Keratinocyte (primary cell): ENCODE results near the gene CSNK1G1. TPM values are rescaled to one million over a fixed set of nuclear protein-coding genes. Genes with fewer than 3 reads are reported as not detected.
"Not testable (repeated sequence)": the region's sequence is repeated elsewhere in the genome, so short reads cannot be mapped to it uniquely, and the experiment has no call there.

ENCODE experiments used
- DNase-seq: peaks from one replicate; pipeline ENCODE4 v3.0.0-alpha.2; 2011; ENCODE audit warnings: low read depth, missing footprints, low spot score
- FAIRE-seq: peaks from 2 replicates; lab custom pipeline; 2011; peaks lifted over from hg19 to GRCh38; lab: Jason Lieb, UNC
- H2AFZ ChIP-seq: 2 replicates; pipeline ENCODE4 v1.6.0; 2012; ENCODE audit warnings: low read length, control low read depth, inconsistent platforms; ENCODE audit not compliant: control insufficient read depth
- H3K27ac ChIP-seq: 2 replicates; pipeline ENCODE4 v1.5.1; 2011; ENCODE audit warnings: low read length; ENCODE audit not compliant: control insufficient read depth, insufficient read depth
- H3K27me3 ChIP-seq: 3 replicates; pipeline ENCODE4 v1.6.0; 2011; ENCODE audit warnings: low read length; ENCODE audit not compliant: control insufficient read depth, insufficient read depth; ENCODE audit errors: extremely low read depth
- H3K36me3 ChIP-seq, 2 experiments: 2 replicates in 1 of 2; 3 replicates in 1 of 2; pipeline ENCODE4 v1.5.1; 2011; ENCODE audit warnings: low read length in 2 of 2, mild to moderate bottlenecking in 1 of 2; ENCODE audit not compliant: control insufficient read depth in 2 of 2, insufficient read depth in 2 of 2; ENCODE audit errors: extremely low read depth in 1 of 2
- H3K4me1 ChIP-seq: 3 replicates; pipeline ENCODE4 v1.5.1; 2011; ENCODE audit warnings: low read length; ENCODE audit not compliant: control insufficient read depth, insufficient read depth; ENCODE audit errors: extremely low read depth
- H3K4me2 ChIP-seq: 3 replicates; pipeline ENCODE4 v1.6.0; 2011; ENCODE audit warnings: low read depth, low read length; ENCODE audit not compliant: control insufficient read depth, insufficient read depth; ENCODE audit errors: extremely low read depth
- H3K4me3 ChIP-seq, 3 experiments: fragments of 200-600 bp in 1 of 3; sonication (generic) in 1 of 3; 2 replicates in 2 of 3; 3 replicates in 1 of 3; pipeline ENCODE4 v1.5.1; 2011 to 2016; ENCODE audit warnings: low read length in 3 of 3, mild to moderate bottlenecking in 3 of 3, control low read depth in 2 of 3, inconsistent platforms in 1 of 3, low read depth in 1 of 3, mixed read lengths in 1 of 3, mixed run types in 1 of 3, moderate library complexity in 1 of 3; ENCODE audit not compliant: control insufficient read depth in 2 of 3, insufficient read depth in 2 of 3; ENCODE audit errors: extremely low read depth in 1 of 3
- H3K79me2 ChIP-seq: 2 replicates; pipeline ENCODE4 v1.6.0; 2012; ENCODE audit warnings: low read length; ENCODE audit not compliant: control insufficient read depth, insufficient read depth
- H3K9ac ChIP-seq: 3 replicates; pipeline ENCODE4 v1.6.0; 2011; ENCODE audit warnings: low read length; ENCODE audit not compliant: control insufficient read depth, insufficient read depth; ENCODE audit errors: extremely low read depth
- H3K9me1 ChIP-seq: 3 replicates; pipeline ENCODE4 v1.6.0; 2011; ENCODE audit warnings: low read length; ENCODE audit not compliant: control insufficient read depth, insufficient read depth; ENCODE audit errors: extremely low read depth
- H3K9me3 ChIP-seq: 2 replicates; pipeline ENCODE4 v1.5.1; 2012; ENCODE audit warnings: low read depth, low read length; ENCODE audit not compliant: control insufficient read depth
- H4K20me1 ChIP-seq: 3 replicates; pipeline ENCODE4 v1.6.0; 2011; ENCODE audit warnings: low read length; ENCODE audit not compliant: control insufficient read depth, insufficient read depth; ENCODE audit errors: extremely low read depth
- EZH2 ChIP-seq: IDR thresholded peaks from one replicate; pipeline ENCODE4 v1.6.1; 2012; ENCODE audit warnings: inconsistent platforms, mild to moderate bottlenecking, low read length, moderate library complexity
- dilution Hi-C: fragments of 300-500 bp; cut with MboI; formaldehyde crosslinking; loops from one replicate; pipeline ENCODE4 v1.7.0; 2020; ENCODE audit warnings: low sequenced_read_pairs; ENCODE audit not compliant: extremely low pct_ligation_motif_present
- polyA plus RNA-seq, 5 experiments: library from polyadenylated mRNA; depleted of rRNA in 3 of 5; stranded (reverse) in 3 of 5; stranded (forward) in 1 of 5; unstranded in 1 of 5; fragments of >200 nt; gene quantifications; 1 replicate in 1 of 5; 2 replicates in 3 of 5; 3 replicates in 1 of 5; pipeline versions ENCODE4 v1.2.1 to v1.2.3, GENCODE V29; 2011 to 2012; ENCODE audit warnings: missing spikeins in 2 of 5, low read depth in 1 of 5, low replicate concordance in 1 of 5
- TF ChIP-seq, protein P1 (sequence below), 3 experiments: IDR thresholded peaks in 1 of 3; conservative IDR thresholded peaks in 1 of 3; optimal IDR thresholded peaks in 1 of 3; 2 replicates in 2 of 3; 3 replicates in 1 of 3; pipeline versions ENCODE3 to v1.5.1; 2011; ENCODE audit warnings: low read length in 3 of 3, mild to moderate bottlenecking in 3 of 3, moderate library complexity in 2 of 3, control low read depth in 1 of 3, inconsistent platforms in 1 of 3; ENCODE audit not compliant: insufficient read depth in 2 of 3; ENCODE audit errors: extremely low read depth in 1 of 3

CSNK1G1 gene
- polyA plus RNA-seq, 1 donor (not counting 4 experiments of a cell fraction or from before 2014, with no cell fraction given), result 28.9 TPM

DNA sequence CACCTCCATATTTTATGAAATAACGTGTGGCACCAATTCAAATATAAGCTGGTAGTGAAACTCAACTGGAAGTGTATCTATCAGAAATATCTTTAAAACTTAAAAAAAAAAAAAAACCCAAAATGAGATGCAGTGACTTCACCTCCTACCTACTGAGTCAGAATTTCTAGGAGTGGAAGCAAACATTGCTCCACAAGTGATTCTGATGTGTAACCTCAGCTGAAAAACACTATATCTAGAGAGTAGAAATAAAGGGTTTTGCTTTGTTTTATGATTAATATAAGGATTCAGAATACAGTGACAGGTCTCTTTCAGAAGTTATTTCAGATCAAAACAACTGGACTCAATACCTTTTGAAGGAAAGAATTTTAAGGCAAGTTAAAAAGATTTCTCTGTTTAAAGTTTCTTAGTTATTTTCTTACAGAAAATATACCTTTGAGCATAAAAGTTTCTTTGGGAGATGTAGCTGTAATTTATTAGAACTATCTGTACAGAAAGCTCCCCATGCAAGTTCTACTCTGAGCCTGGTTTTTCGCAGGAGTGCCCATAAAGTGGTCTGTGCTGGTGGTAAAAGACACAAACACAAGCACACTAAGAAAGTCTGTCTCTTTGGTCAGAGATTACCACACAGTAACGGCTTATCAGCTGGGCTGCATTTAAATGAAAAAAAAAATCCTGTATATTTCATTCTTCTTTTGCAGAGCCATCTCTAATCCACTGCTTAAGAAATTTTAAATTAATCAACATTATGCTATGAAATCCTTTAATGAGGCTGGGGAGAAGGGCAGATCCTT is 133.2 kb downstream of the CSNK1G1 start:
- peaks cover 27% of the 10 kb centered on the region for H3K79me2 ChIP-seq
- no peak overlapping the region for H3K27ac ChIP-seq
- no peak overlapping the region for H3K9ac ChIP-seq
- no peak overlapping the region for H3K4me3 ChIP-seq
- H2AFZ ChIP-seq, result no peak overlapping the region
- H3K9me1 ChIP-seq, result no peaks in the 10 kb centered on the region
- TF ChIP-seq, protein P1, sequence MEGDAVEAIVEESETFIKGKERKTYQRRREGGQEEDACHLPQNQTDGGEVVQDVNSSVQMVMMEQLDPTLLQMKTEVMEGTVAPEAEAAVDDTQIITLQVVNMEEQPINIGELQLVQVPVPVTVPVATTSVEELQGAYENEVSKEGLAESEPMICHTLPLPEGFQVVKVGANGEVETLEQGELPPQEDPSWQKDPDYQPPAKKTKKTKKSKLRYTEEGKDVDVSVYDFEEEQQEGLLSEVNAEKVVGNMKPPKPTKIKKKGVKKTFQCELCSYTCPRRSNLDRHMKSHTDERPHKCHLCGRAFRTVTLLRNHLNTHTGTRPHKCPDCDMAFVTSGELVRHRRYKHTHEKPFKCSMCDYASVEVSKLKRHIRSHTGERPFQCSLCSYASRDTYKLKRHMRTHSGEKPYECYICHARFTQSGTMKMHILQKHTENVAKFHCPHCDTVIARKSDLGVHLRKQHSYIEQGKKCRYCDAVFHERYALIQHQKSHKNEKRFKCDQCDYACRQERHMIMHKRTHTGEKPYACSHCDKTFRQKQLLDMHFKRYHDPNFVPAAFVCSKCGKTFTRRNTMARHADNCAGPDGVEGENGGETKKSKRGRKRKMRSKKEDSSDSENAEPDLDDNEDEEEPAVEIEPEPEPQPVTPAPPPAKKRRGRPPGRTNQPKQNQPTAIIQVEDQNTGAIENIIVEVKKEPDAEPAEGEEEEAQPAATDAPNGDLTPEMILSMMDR (optimal IDR thresholded peaks at IDR 0.05 in 1 of 3, IDR thresholded peaks at IDR 0.05 in 1 of 3, conservative IDR thresholded peaks at IDR 0.05 in 1 of 3; ENCODE audit: extremely low read depth in 1 of 3, insufficient read depth in 2 of 3, low read length in 3 of 3), result no peak
- no peak for TF ChIP-seq EZH2
- H3K4me1 ChIP-seq, result no peaks in the 10 kb centered on the region
- FAIRE-seq (no peak), DNase-seq (no peak)
- H4K20me1 ChIP-seq, result no peaks in the 10 kb centered on the region
- no peaks in the 10 kb centered on the region for H3K27me3 ChIP-seq
- dilution Hi-C loops, result no loop called here
- H3K36me3 ChIP-seq, result no peaks in the 10 kb centered on the region
- no peak overlapping the region for H3K4me2 ChIP-seq
- H3K9me3 ChIP-seq, result no peaks in the 10 kb centered on the region

DNA sequence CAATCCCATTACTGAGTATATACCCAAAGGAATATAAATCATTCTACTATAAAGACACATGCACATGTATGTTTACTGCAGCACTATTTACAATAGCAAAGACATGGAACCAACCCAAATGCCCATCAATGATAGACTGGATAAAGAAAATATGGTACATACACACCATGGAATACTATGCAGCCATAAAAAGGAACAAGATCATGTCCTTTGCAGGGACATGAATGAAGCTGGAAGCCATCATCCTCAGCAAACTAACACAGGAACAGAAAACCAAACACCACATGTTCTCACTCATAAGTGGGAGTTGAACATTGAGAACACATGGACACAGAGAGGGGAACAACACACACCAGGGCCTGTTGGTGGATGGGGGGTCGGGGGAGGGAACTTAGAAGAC is 134.1 kb downstream of the CSNK1G1 start:
- H3K27ac ChIP-seq, H3K4me2 ChIP-seq, FAIRE-seq, H4K20me1 ChIP-seq, H3K36me3 ChIP-seq, H3K27me3 ChIP-seq, dilution Hi-C loops, H3K9me1 ChIP-seq, H3K9me3 ChIP-seq, H2AFZ ChIP-seq, H3K4me3 ChIP-seq, H3K9ac ChIP-seq, H3K4me1 ChIP-seq, DNase-seq: not testable (repeated sequence)
- peaks cover 27% of the 10 kb centered on the region for H3K79me2 ChIP-seq

DNA sequence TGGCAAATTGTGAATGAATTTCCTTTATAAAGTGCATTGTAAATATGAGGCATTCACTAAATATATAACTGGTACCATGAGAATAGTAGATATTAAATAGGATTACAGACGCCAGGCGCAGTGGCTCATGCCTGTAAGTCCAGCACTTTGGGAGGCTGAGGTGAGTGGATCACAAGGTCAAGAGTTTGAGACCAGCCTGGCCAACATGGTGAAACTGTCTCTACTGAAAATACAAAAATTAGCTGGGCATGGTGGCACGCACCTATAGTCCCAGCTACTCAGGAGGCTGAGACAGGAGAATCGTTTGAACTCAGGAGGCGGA is 138.6 kb downstream of the CSNK1G1 start:
- H3K4me2 ChIP-seq, H3K9ac ChIP-seq, H3K4me3 ChIP-seq, H3K9me1 ChIP-seq, H3K27me3 ChIP-seq, H4K20me1 ChIP-seq, H3K27ac ChIP-seq, H3K36me3 ChIP-seq, H2AFZ ChIP-seq, FAIRE-seq, H3K9me3 ChIP-seq, dilution Hi-C loops, DNase-seq, H3K4me1 ChIP-seq: not testable (repeated sequence)
- H3K79me2 ChIP-seq, result peaks cover 18% of the 10 kb centered on the region
